NT2/D1 (cell line): ENCODE measurements around the gene REV3L.

ENCODE experiments used
- SUZ12 ChIP-seq: IDR thresholded peaks from 2 replicates; pipeline ENCODE4 v1.6.1; 2011; ENCODE audit not compliant: insufficient read length, insufficient read depth; ENCODE audit errors: extremely low read depth
- YY1 ChIP-seq: IDR thresholded peaks from 2 replicates; pipeline ENCODE4 v1.6.1; 2011; ENCODE audit not compliant: insufficient read length, insufficient read depth
- ZNF274 ChIP-seq: IDR thresholded peaks from 2 replicates; pipeline ENCODE4 v1.6.1; 2011; ENCODE audit warnings: mild to moderate bottlenecking, low read depth, low read length

DNA sequence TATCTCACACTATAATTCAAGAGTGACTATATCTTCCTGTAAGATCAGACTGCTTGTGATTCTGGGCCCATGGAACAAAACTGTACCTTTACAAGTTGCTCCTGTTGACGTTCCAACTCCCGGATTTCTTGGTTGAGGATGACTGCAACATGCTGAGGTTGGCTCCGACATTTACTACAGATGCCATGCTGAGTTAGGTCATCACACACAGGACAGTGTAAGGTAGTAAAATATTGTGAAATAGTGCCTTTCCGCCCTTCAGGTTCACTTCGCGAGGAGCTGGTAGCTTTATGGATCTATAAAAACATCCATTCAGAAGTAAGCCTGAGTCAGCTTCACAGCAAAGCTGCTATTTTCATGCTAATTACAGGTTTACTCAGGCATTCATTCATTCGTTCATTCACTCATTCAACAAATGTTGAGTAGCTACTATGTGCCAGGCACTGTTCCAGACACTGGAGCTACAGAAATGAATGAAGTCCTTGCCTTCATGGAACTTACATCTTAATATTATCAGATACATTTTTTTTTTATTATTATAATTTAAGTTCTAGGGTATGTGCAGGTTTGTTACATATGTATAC is 175.7 kb downstream of the REV3L start:
- TF ChIP-seq ZNF274 (no peak), SUZ12 (no peak), YY1 (no peak)
